ENCODE data around the gene TPX2. TPM values are rescaled to one million over a fixed set of nuclear protein-coding genes. Genes with fewer than 3 reads are reported as not detected.

The TPX2 gene
- total and polyA plus RNA-seq, 10 of the 15 experiments (the other 5 are each of a cell fraction or from before 2014, with no cell fraction given): 29.7 to 144 (median 89.0) TPM

GRCh38 chr20:31720486-31721407, 18.3 kb upstream of the TPX2 start (continued):
- TF ChIP-seq LARP7 (IDR thresholded peaks at IDR 0.05) (peak; percentile 59; the same call in 1 of the 2 replicates), HSF1 (IDR thresholded peaks at IDR 0.05; ENCODE audit: low read depth, low read length) (no peak), FOS (IDR thresholded peaks at IDR 0.05; ENCODE audit: borderline replicate concordance, extremely low read depth, insufficient read length) (no peak), IRF3 (IDR thresholded peaks at IDR 0.05) (no peak), KDM1A (IDR thresholded peaks at IDR 0.05; ENCODE audit: borderline replicate concordance) (no peak), NR2C2 (IDR thresholded peaks at IDR 0.05; ENCODE audit: borderline replicate concordance, control insufficient read depth, insufficient read length, low read depth) (no peak), POLR2A (IDR thresholded peaks at IDR 0.05; ENCODE audit: low read depth, low read length) (no peak), USF2 (IDR thresholded peaks at IDR 0.05; ENCODE audit: borderline replicate concordance, low read depth, low read length) (no peak), NFIC (IDR thresholded peaks at IDR 0.05; ENCODE audit: low read depth, low read length) (no peak), CEBPZ (IDR thresholded peaks at IDR 0.05; ENCODE audit: low read depth, low read length) (no peak), HDGF (IDR thresholded peaks at IDR 0.05) (peak; percentile 29; the same call in 1 of the 2 replicates), NFXL1 (IDR thresholded peaks at IDR 0.05; ENCODE audit: borderline replicate concordance) (no peak), ZNF592 (IDR thresholded peaks at IDR 0.05) (no peak), STAT3 (IDR thresholded peaks at IDR 0.05; ENCODE audit: low read depth, low read length) (no peak), NBN (IDR thresholded peaks at IDR 0.05) (no peak), MTA2 (IDR thresholded peaks at IDR 0.05; ENCODE audit: low read depth) (peak; percentile 16; the same call in 1 of the 2 replicates)
